Vagina (tissue), 2 donors: ENCODE results near the gene NRXN3. TPM values are rescaled to one million over a fixed set of nuclear protein-coding genes. Genes with fewer than 3 reads are reported as not detected.
A peak's percentile ranks its signal among the peaks of the same experiment; 100 is the strongest.

ENCODE experiments used
- DNase-seq, 2 donors: peaks; one replicate each; pipeline ENCODE4 v3.0.0-alpha.2; 2017; ENCODE audit errors: extremely low spot score in 2 of 2
- H3K27ac ChIP-seq: fragments of 200-600 bp; sonication (generic); one replicate; pipeline ENCODE4 v1.5.1; 2019
- H3K27me3 ChIP-seq: fragments of 200-600 bp; sonication (generic); one replicate; pipeline ENCODE4 v1.5.1; 2019
- H3K36me3 ChIP-seq, 2 donors: fragments of 200-600 bp; sonication (generic); one replicate each; pipeline ENCODE4 v1.5.1; 2017 to 2019
- H3K4me1 ChIP-seq: fragments of 200-600 bp; sonication (generic); one replicate; pipeline ENCODE4 v1.5.1; 2019
- H3K4me3 ChIP-seq, 2 donors: fragments of 200-600 bp; sonication (generic); 1 replicate in 1 of 2; 2 replicates in 1 of 2; pipeline ENCODE4 v1.5.1; 2016 to 2019
- H3K9me3 ChIP-seq: fragments of 200-600 bp; sonication (generic); one replicate; pipeline ENCODE4 v1.5.1; 2019
- CTCF ChIP-seq, 3 experiments: fragments of 450-650 bp in 2 of 3; fragments of 200-600 bp in 1 of 3; sonication (generic) in 1 of 3; IDR thresholded peaks; one replicate each; pipeline ENCODE4 v1.5.1; 2017 to 2019; ENCODE audit warnings: antibody characterized with exemption in 3 of 3, mild to moderate bottlenecking in 2 of 3, moderate library complexity in 2 of 3
- POLR2A ChIP-seq, 2 donors: fragments of 450-650 bp; IDR thresholded peaks; one replicate each; pipeline ENCODE4 v1.6.1; 2017; ENCODE audit warnings: antibody characterized with exemption in 2 of 2, mild to moderate bottlenecking in 2 of 2, moderate library complexity in 2 of 2
- POLR2AphosphoS5 ChIP-seq, 2 donors: sonication (generic); formaldehyde crosslinking; IDR thresholded peaks; one replicate each; pipeline ENCODE4 v1.9.0; 2017; ENCODE audit warnings: antibody characterized with exemption in 2 of 2, mild to moderate bottlenecking in 2 of 2, low read depth in 1 of 2; ENCODE audit not compliant: insufficient read depth in 1 of 2
- intact Hi-C: fragments of 100-400 bp; cut with DNase I; formaldehyde crosslinking; loops from one replicate; pipeline ENCODE4 v1.15.1; 2023
- total RNA-seq: library from RNA; depleted of rRNA; stranded (reverse); fragments of >200 nt; gene quantifications from one replicate; pipeline ENCODE4 v1.2.3, GENCODE V29; 2016

Gene NRXN3
- total RNA-seq, 1 donor from 2014 or later = 4.7 TPM

GRCh38 chr14:78829274-78829673, 659.1 kb downstream of the NRXN3 start:
- H3K36me3 ChIP-seq = no peaks in the 10 kb centered on the region
- H3K4me1 ChIP-seq = no peaks in the 10 kb centered on the region
- H3K9me3 ChIP-seq = no peaks in the 10 kb centered on the region
- no peak overlapping the region for H3K27ac ChIP-seq
- no peak overlapping the region for H3K4me3 ChIP-seq
- DNase-seq = no peak
- intact Hi-C loops = no loop called here
- H3K27me3 ChIP-seq = no peaks in the 10 kb centered on the region
- TF ChIP-seq POLR2A (IDR thresholded peaks at IDR 0.05) = no peak
- no peak for TF ChIP-seq POLR2AphosphoS5 (IDR thresholded peaks at IDR 0.05; ENCODE audit: insufficient read depth in 1 of 2, low read depth in 1 of 2)
- TF ChIP-seq CTCF (IDR thresholded peaks at IDR 0.05) = no peak

GRCh38 chr14:78834766-78835451, 664.7 kb downstream of the NRXN3 start:
- Histone ChIP-seq H3K9me3 (no peaks in the 10 kb centered on the region), H3K4me3 (no peak overlapping the region), H3K27me3 (no peaks in the 10 kb centered on the region), H3K4me1 (no peaks in the 10 kb centered on the region), H3K27ac (no peak overlapping the region), H3K36me3 (no peaks in the 10 kb centered on the region)
- no peak for DNase-seq
- intact Hi-C loops = no loop called here
- TF ChIP-seq POLR2AphosphoS5 (IDR thresholded peaks at IDR 0.05; ENCODE audit: insufficient read depth in 1 of 2, low read depth in 1 of 2) (no peak), POLR2A (IDR thresholded peaks at IDR 0.05) (no peak), CTCF (IDR thresholded peaks at IDR 0.05) (no peak)

- H3K4me1 ChIP-seq = no peaks in the 10 kb centered on the region
- H3K9me3 ChIP-seq = no peaks in the 10 kb centered on the region
- intact Hi-C loops = no loop called here
- no peak overlapping the region for H3K4me3 ChIP-seq
- no peak for TF ChIP-seq POLR2AphosphoS5 (IDR thresholded peaks at IDR 0.05; ENCODE audit: insufficient read depth in 1 of 2, low read depth in 1 of 2)
- no peak for TF ChIP-seq POLR2A (IDR thresholded peaks at IDR 0.05)
- TF ChIP-seq CTCF (IDR thresholded peaks at IDR 0.05) = no peak
- no peak for DNase-seq
- H3K27me3 ChIP-seq = no peaks in the 10 kb centered on the region
- no peak overlapping the region for H3K27ac ChIP-seq
- no peaks in the 10 kb centered on the region for H3K36me3 ChIP-seq
Measured at GRCh38 chr14:78835909-78836308, 665.7 kb downstream of the NRXN3 start.

- no peak overlapping the region for H3K27ac ChIP-seq
- H3K4me3 ChIP-seq = no peak overlapping the region
- H3K36me3 ChIP-seq = no peaks in the 10 kb centered on the region
- no peaks in the 10 kb centered on the region for H3K27me3 ChIP-seq
- intact Hi-C loops = no loop called here
- no peak for DNase-seq
- peak in 1 of 3 experiments; percentile 23 for TF ChIP-seq CTCF (IDR thresholded peaks at IDR 0.05)
- no peak for TF ChIP-seq POLR2A (IDR thresholded peaks at IDR 0.05)
- H3K9me3 ChIP-seq = no peaks in the 10 kb centered on the region
- no peaks in the 10 kb centered on the region for H3K4me1 ChIP-seq
Measured at GRCh38 chr14:78836777-78837176, 666.6 kb downstream of the NRXN3 start.

- intact Hi-C loops = no loop called here
Measured at GRCh38 chr14:78838959-78839358, 668.8 kb downstream of the NRXN3 start.

More at GRCh38 chr14:78838959-78839358, 668.8 kb downstream of the NRXN3 start:
- TF ChIP-seq POLR2A (IDR thresholded peaks at IDR 0.05) (no peak), POLR2AphosphoS5 (IDR thresholded peaks at IDR 0.05; ENCODE audit: insufficient read depth in 1 of 2, low read depth in 1 of 2) (no peak), CTCF (IDR thresholded peaks at IDR 0.05) (no peak)
- Histone ChIP-seq H3K27me3 (no peaks in the 10 kb centered on the region), H3K4me1 (no peaks in the 10 kb centered on the region), H3K4me3 (no peak overlapping the region), H3K27ac (no peak overlapping the region), H3K9me3 (no peaks in the 10 kb centered on the region), H3K36me3 (no peaks in the 10 kb centered on the region)
- no peak for DNase-seq
